Measurements from ENCODE around the gene PHRF1.

Gene PHRF1

GRCh38 chr11:575313-575995 lies 816 bp upstream of the PHRF1 start:
- DNase-seq (ENCODE audit: low spot score), result no peak

GRCh38 chr11:576811-577610 lies 741 bp downstream of the PHRF1 start:
- no peak for DNase-seq (ENCODE audit: low spot score)

- no peak for DNase-seq (ENCODE audit: low spot score)
Observed at GRCh38 chr11:577611-577894, 1.3 kb downstream of the PHRF1 start.

GRCh38 chr11:578276-579035 lies 2.2 kb downstream of the PHRF1 start:
- no peak for DNase-seq (ENCODE audit: low spot score)

GRCh38 chr11:579830-580601 lies 3.7 kb downstream of the PHRF1 start:
- DNase-seq (ENCODE audit: low spot score), result no peak

- DNase-seq (ENCODE audit: low spot score), result no peak
Observed at GRCh38 chr11:581342-581741, 5.1 kb downstream of the PHRF1 start.

- no peak for DNase-seq (ENCODE audit: low spot score)
Observed at GRCh38 chr11:581752-582151, 5.5 kb downstream of the PHRF1 start.

- no peak for DNase-seq (ENCODE audit: low spot score)
Observed at GRCh38 chr11:584287-584686, 8.0 kb downstream of the PHRF1 start.

GRCh38 chr11:586376-587316 lies 10.4 kb downstream of the PHRF1 start:
- no peak for DNase-seq (ENCODE audit: low spot score)

GRCh38 chr11:587546-587945 lies 11.3 kb downstream of the PHRF1 start:
- no peak for DNase-seq (ENCODE audit: low spot score)

- peak; percentile 78 for DNase-seq (ENCODE audit: low spot score)
Observed at GRCh38 chr11:587978-588380, 11.7 kb downstream of the PHRF1 start.

GRCh38 chr11:589798-590197 lies 13.5 kb downstream of the PHRF1 start:
- no peak for DNase-seq (ENCODE audit: low spot score)

- DNase-seq (ENCODE audit: low spot score), result no peak
Observed at GRCh38 chr11:590997-591396, 14.7 kb downstream of the PHRF1 start.

GRCh38 chr11:592501-592900 lies 16.2 kb downstream of the PHRF1 start:
- no peak for DNase-seq (ENCODE audit: low spot score)

GRCh38 chr11:592918-593317 lies 16.6 kb downstream of the PHRF1 start:
- DNase-seq (ENCODE audit: low spot score), result no peak

GRCh38 chr11:593347-593746 lies 17.1 kb downstream of the PHRF1 start:
- no peak for DNase-seq (ENCODE audit: low spot score)

GRCh38 chr11:595400-595799 lies 19.1 kb downstream of the PHRF1 start:
- no peak for DNase-seq (ENCODE audit: low spot score)

- no peak for DNase-seq (ENCODE audit: low spot score)
Observed at GRCh38 chr11:596374-596773, 20.1 kb downstream of the PHRF1 start.

GRCh38 chr11:597166-597725 lies 21.0 kb downstream of the PHRF1 start:
- DNase-seq (ENCODE audit: low spot score), result no peak

- DNase-seq (ENCODE audit: low spot score), result no peak
Observed at GRCh38 chr11:598005-598680, 21.9 kb downstream of the PHRF1 start.

Data from CD4-positive, alpha-beta T cell treated with Interleukin-2 at 100 ng/mL for 4 hours (primary cell).